B cell (primary cell): Measurements from ENCODE around the gene PSG2. TPM values are rescaled to one million over a fixed set of nuclear protein-coding genes. Genes with fewer than 3 reads are reported as not detected.
"Not testable (repeated sequence)": the region's sequence is repeated elsewhere in the genome, so short reads cannot be mapped to it uniquely, and the experiment has no call there.

Source experiments
- ATAC-seq: fragments of 200-7000 bp; cut with Tn5 transposase; one replicate; pipeline ENCODE4 v1.10.0; 2021; ENCODE audit warnings: low read depth, mild to moderate bottlenecking, moderate number of reproducible peaks, moderate library complexity
- CTCF ChIA-PET: fragments of 350-600 bp; sonication (Branson Sonifier 250); formaldehyde crosslinking; loops from one replicate; lab custom pipeline; 2021; ENCODE audit warnings: antibody characterized with exemption, inconsistent platforms; lab: Charles Lee
- POLR2A ChIA-PET: fragments of 350-600 bp; sonication (Branson Sonifier 250); formaldehyde crosslinking; loops from one replicate; lab custom pipeline; 2021; ENCODE audit warnings: antibody characterized with exemption; lab: Charles Lee
- DNase-seq: peaks from one replicate; pipeline ENCODE4 v3.0.0; 2013
- H2AFZ ChIP-seq: 2 replicates; pipeline ENCODE4 v1.6.1; 2012; ENCODE audit warnings: mild to moderate bottlenecking, low read depth, low read length; ENCODE audit not compliant: insufficient read depth, poor library complexity, severe bottlenecking
- H3K27ac ChIP-seq, 2 donors: 1 replicate in 1 of 2; 2 replicates in 1 of 2; pipeline ENCODE4 v1.5.1; 2012 to 2013; ENCODE audit warnings: low read length in 2 of 2, mild to moderate bottlenecking in 2 of 2, moderate library complexity in 1 of 2
- H3K27me3 ChIP-seq, 4 experiments: fragments of 200-600 bp in 1 of 4; sonication (generic) in 1 of 4; replicated peaks in 1 of 4; 1 replicate in 2 of 4; 2 replicates in 2 of 4; pipeline versions ENCODE4 v1.6.1 to v1.7.0; 2013 to 2016; ENCODE audit warnings: low read length in 3 of 4, mild to moderate bottlenecking in 2 of 4, mixed read lengths in 1 of 4, moderate library complexity in 1 of 4; ENCODE audit not compliant: insufficient read depth in 4 of 4, control insufficient read depth in 3 of 4; ENCODE audit errors: control extremely low read depth in 1 of 4
- H3K36me3 ChIP-seq, 2 experiments: replicated peaks in 1 of 2; 1 replicate in 1 of 2; 2 replicates in 1 of 2; pipeline versions ENCODE4 v1.6.1 to v1.7.1; 2013; ENCODE audit warnings: low read length in 1 of 2; ENCODE audit not compliant: insufficient read depth in 2 of 2, control insufficient read depth in 1 of 2; ENCODE audit errors: control extremely low read depth in 1 of 2, extremely low read depth in 1 of 2
- H3K4me1 ChIP-seq, 2 donors: fragments of 200-600 bp in 1 of 2; sonication (generic) in 1 of 2; 1 replicate in 1 of 2; 2 replicates in 1 of 2; pipeline versions ENCODE4 v1.5.1 to v1.6.1; 2013 to 2017; ENCODE audit warnings: low read length in 2 of 2; ENCODE audit not compliant: control insufficient read depth in 2 of 2, insufficient read depth in 2 of 2
- H3K4me2 ChIP-seq: replicated peaks from 2 replicates; pipeline ENCODE3; 2012; ENCODE audit warnings: mild to moderate bottlenecking, low read depth, low read length; ENCODE audit not compliant: poor library complexity, severe bottlenecking
- H3K4me3 ChIP-seq, 5 experiments: fragments of 200-600 bp in 1 of 5; sonication (generic) in 1 of 5; 1 replicate in 3 of 5; 2 replicates in 2 of 5; pipeline versions ENCODE4 v1.5.1 to v1.7.0; 2011 to 2016; ENCODE audit warnings: low read length in 4 of 5, mild to moderate bottlenecking in 4 of 5, low read depth in 2 of 5, control low read depth in 1 of 5, moderate library complexity in 1 of 5; ENCODE audit not compliant: insufficient read depth in 1 of 5; ENCODE audit errors: control extremely low read depth in 1 of 5, extremely low read depth in 1 of 5
- H3K79me2 ChIP-seq: fragments of 200-600 bp; sonication (generic); one replicate; pipeline ENCODE4 v1.6.0; 2016; ENCODE audit warnings: low read length; ENCODE audit not compliant: control insufficient read depth, insufficient read depth
- H3K9ac ChIP-seq: fragments of 200-600 bp; sonication (generic); 2 replicates; pipeline ENCODE4 v1.6.1; 2017; ENCODE audit warnings: mild to moderate bottlenecking, low read length, moderate library complexity
- H3K9me3 ChIP-seq, 3 donors: one replicate each; pipeline versions ENCODE4 v1.6.1 to v1.7.1; 2013; ENCODE audit warnings: low read length in 2 of 3; ENCODE audit not compliant: control insufficient read depth in 2 of 3, insufficient read depth in 1 of 3; ENCODE audit errors: control extremely low read depth in 1 of 3
- H4K20me1 ChIP-seq: 2 replicates; pipeline ENCODE4 v1.6.0; 2012; ENCODE audit warnings: mild to moderate bottlenecking, low read length; ENCODE audit not compliant: insufficient read depth, control insufficient read depth, poor library complexity, severe bottlenecking
- H3K27ac Mint-ChIP-seq: one replicate; pipeline ENCODE4 v1.8.0; 2021; ENCODE audit warnings: mixed read lengths
- H3K27me3 Mint-ChIP-seq: one replicate; pipeline ENCODE4 v1.8.0; 2021; ENCODE audit warnings: mixed read lengths
- H3K4me1 Mint-ChIP-seq: one replicate; pipeline ENCODE4 v1.8.0; 2021; ENCODE audit warnings: mixed read lengths
- H3K4me3 Mint-ChIP-seq: one replicate; pipeline ENCODE4 v1.8.0; 2021; ENCODE audit warnings: mixed read lengths
- H3K9me3 Mint-ChIP-seq: one replicate; pipeline ENCODE4 v1.8.0; 2022; ENCODE audit warnings: mixed read lengths; ENCODE audit not compliant: insufficient read depth
- EZH2 ChIP-seq: IDR thresholded peaks from 2 replicates; pipeline ENCODE4 v1.6.1; 2012; ENCODE audit warnings: borderline replicate concordance, low read depth, mild to moderate bottlenecking, moderate library complexity, low read length; ENCODE audit not compliant: insufficient read depth, poor library complexity, severe bottlenecking
- WGBS: methylation state at CpG from one replicate; pipeline ENCODE4 v1.1.5; 2013; ENCODE audit warnings: missing lambda C conversion rate; ENCODE audit not compliant: insufficient coverage; 5-methylcytosine and 5-hydroxymethylcytosine counted together
- intact Hi-C: fragments of 100-400 bp; cut with micrococcal nuclease; formaldehyde crosslinking; loops from one replicate; pipeline ENCODE4 v1.10.0; 2022
- polyA plus RNA-seq: library from polyadenylated mRNA; depleted of rRNA; stranded (reverse); fragments of >200 nt; gene quantifications from 2 replicates; pipeline ENCODE4 v1.2.3, GENCODE V29; 2012
- total RNA-seq, 2 donors: library from RNA; stranded (reverse); fragments of 120-200 nt in 1 of 2; gene quantifications; 1 replicate in 1 of 2; 2 replicates in 1 of 2; pipeline versions ENCODE4 v1.2.3 to v1.2.4, GENCODE V29; 2013 to 2022
- TF ChIP-seq, protein P1 (sequence below): fragments of 200-600 bp; IDR thresholded peaks from one replicate; pipeline ENCODE4 v1.8.0; 2022; ENCODE audit warnings: antibody characterized with exemption, mild to moderate bottlenecking

PSG2 gene
- total and polyA plus RNA-seq, 2 donors (not counting 1 experiment from before 2014, with no cell fraction given), result not detected

DNA sequence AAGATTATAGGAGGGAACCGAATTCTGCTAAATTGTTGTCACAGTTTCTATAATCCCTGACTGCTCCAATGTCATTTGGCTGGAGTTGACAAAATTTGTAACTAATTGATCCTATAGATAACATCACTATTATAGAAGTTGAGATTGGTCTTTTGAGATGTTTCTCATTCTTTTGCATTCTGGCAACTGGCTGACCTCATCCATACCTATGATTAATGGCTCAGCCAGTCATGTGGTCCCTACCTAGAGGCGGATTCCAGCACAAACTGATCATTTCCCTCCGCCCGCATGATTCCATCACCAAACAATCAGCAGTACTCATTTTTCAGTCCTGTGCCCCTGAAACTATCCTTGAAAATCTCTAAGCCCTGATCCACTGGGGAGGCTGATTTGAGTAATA is 4.2 kb downstream of the PSG2 start:
- no peaks in the 10 kb centered on the region for H3K4me1 Mint-ChIP-seq
- H3K4me3 Mint-ChIP-seq, result no peak overlapping the region
- H4K20me1 ChIP-seq, result no peaks in the 10 kb centered on the region
- no peak overlapping the region for H3K9ac ChIP-seq
- no peaks in the 10 kb centered on the region for H3K4me1 ChIP-seq
- H3K4me2 ChIP-seq, result no peak overlapping the region
- no peaks in the 10 kb centered on the region for H3K9me3 ChIP-seq
- no peak overlapping the region for H3K27ac Mint-ChIP-seq
- DNase-seq (no peak), ATAC-seq (no peak)
- no peaks in the 10 kb centered on the region for H3K36me3 ChIP-seq
- H3K79me2 ChIP-seq, result no peaks in the 10 kb centered on the region
- H3K27me3 ChIP-seq, result no peaks in the 10 kb centered on the region
- H3K27me3 Mint-ChIP-seq, result no peaks in the 10 kb centered on the region
- intact Hi-C loops, result no loop called here
- no peak overlapping the region for H3K4me3 ChIP-seq
- 91% methylated on average over 3 of the region's 4 CpGs for WGBS
- no peak overlapping the region for H2AFZ ChIP-seq
- TF ChIP-seq, protein P1, sequence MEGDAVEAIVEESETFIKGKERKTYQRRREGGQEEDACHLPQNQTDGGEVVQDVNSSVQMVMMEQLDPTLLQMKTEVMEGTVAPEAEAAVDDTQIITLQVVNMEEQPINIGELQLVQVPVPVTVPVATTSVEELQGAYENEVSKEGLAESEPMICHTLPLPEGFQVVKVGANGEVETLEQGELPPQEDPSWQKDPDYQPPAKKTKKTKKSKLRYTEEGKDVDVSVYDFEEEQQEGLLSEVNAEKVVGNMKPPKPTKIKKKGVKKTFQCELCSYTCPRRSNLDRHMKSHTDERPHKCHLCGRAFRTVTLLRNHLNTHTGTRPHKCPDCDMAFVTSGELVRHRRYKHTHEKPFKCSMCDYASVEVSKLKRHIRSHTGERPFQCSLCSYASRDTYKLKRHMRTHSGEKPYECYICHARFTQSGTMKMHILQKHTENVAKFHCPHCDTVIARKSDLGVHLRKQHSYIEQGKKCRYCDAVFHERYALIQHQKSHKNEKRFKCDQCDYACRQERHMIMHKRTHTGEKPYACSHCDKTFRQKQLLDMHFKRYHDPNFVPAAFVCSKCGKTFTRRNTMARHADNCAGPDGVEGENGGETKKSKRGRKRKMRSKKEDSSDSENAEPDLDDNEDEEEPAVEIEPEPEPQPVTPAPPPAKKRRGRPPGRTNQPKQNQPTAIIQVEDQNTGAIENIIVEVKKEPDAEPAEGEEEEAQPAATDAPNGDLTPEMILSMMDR, result no peak
- no peak for TF ChIP-seq EZH2
- ChIA-PET POLR2A (no interaction called here), CTCF (no interaction called here)
- H3K9me3 Mint-ChIP-seq, result no peaks in the 10 kb centered on the region
- H3K27ac ChIP-seq, result no peak overlapping the region

DNA sequence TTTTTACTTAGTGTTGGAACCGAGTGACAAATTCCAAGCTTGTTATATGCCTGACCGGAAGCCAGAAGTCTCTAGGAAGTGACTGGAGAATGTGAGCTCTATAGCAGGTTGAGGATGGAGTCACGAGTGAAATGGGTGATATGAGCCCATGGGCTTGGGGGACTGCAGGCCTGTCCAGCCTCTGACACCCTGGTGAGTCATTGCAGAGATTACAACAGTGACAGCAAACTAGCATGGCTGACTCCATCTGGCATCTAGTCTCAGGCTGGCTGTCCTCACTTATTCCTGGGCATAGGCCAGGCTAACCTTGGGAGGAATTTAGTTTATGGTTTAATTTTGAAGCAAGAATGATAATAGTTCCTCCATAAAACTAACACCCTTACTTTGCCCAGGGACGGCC is 4.6 kb downstream of the PSG2 start:
- H3K4me3 ChIP-seq, CTCF ChIA-PET, H4K20me1 ChIP-seq, H3K79me2 ChIP-seq, H3K4me1 ChIP-seq, H3K9me3 ChIP-seq, H3K4me3 Mint-ChIP-seq, intact Hi-C loops, H3K9me3 Mint-ChIP-seq, POLR2A ChIA-PET, ATAC-seq, H3K27ac Mint-ChIP-seq, H2AFZ ChIP-seq, H3K27me3 Mint-ChIP-seq, H3K27me3 ChIP-seq, H3K36me3 ChIP-seq, DNase-seq, H3K9ac ChIP-seq, H3K4me1 Mint-ChIP-seq, H3K4me2 ChIP-seq, H3K27ac ChIP-seq: not testable (repeated sequence)
- 83% methylated on average over 2 of the region's 4 CpGs for WGBS

DNA sequence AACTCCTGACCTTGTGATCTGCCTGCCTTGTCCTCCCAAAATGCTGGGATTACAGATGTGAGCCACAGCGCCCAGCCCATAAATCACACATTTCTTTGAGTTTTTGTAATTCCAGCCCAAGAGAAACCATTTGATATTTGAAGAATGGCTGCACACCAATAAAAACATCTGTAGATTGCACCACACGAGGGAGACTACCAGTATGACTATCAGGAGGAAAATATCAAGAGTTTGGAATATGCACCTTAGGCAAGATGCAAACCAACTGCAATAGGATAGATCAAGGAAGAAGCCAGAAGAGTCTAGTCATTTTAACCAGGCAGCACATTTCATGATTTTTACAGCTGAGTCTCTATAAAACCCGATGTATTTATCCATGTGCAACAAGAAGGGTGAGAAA is 20.1 kb downstream of the PSG2 start:
- H4K20me1 ChIP-seq, intact Hi-C loops, ATAC-seq, H3K27me3 ChIP-seq, H3K4me3 ChIP-seq, H3K9me3 Mint-ChIP-seq, H3K27me3 Mint-ChIP-seq, H3K9me3 ChIP-seq, H3K9ac ChIP-seq, H3K36me3 ChIP-seq, POLR2A ChIA-PET, H3K4me1 Mint-ChIP-seq, H3K79me2 ChIP-seq, H3K27ac Mint-ChIP-seq, H3K4me1 ChIP-seq, CTCF ChIA-PET, DNase-seq, H3K4me2 ChIP-seq, H2AFZ ChIP-seq, H3K27ac ChIP-seq, H3K4me3 Mint-ChIP-seq: not testable (repeated sequence)
- no CpG with 5 or more reads among the region's 3 CpGs for WGBS
